Neural cell (in vitro differentiated cells): ENCODE results near the gene GSTM5.

ENCODE experiments used
- CTCF ChIP-seq: fragments of 450-650 bp; IDR thresholded peaks from 2 replicates; pipeline ENCODE4 v1.5.1; 2014; ENCODE audit warnings: antibody characterized with exemption, mild to moderate bottlenecking, moderate library complexity; ENCODE audit not compliant: poor library complexity, severe bottlenecking
- EP300 ChIP-seq: fragments of 450-650 bp; conservative IDR thresholded peaks from 2 replicates; pipeline ENCODE4 v1.6.1; 2014; ENCODE audit warnings: antibody characterized with exemption, mild to moderate bottlenecking, moderate library complexity; ENCODE audit not compliant: poor library complexity, severe bottlenecking
- EZH2 ChIP-seq: fragments of 200-600, 300-800 bp; shearing (Covaris generic), sonication (generic); IDR thresholded peaks from 2 replicates; pipeline ENCODE4 v1.6.1; 2014; ENCODE audit warnings: antibody characterized with exemption, low read length, borderline replicate concordance, mild to moderate bottlenecking; ENCODE audit not compliant: insufficient read depth, poor library complexity, severe bottlenecking
- MXI1 ChIP-seq: fragments of 450-650 bp; conservative IDR thresholded peaks from 2 replicates; pipeline ENCODE4 v1.6.1; 2014; ENCODE audit warnings: antibody characterized with exemption, mild to moderate bottlenecking; ENCODE audit not compliant: poor library complexity, severe bottlenecking
- POLR2AphosphoS5 ChIP-seq: IDR thresholded peaks from 2 replicates; pipeline ENCODE4 v1.6.1; 2012
- RAD21 ChIP-seq: fragments of 450-650 bp; conservative IDR thresholded peaks from 2 replicates; pipeline ENCODE4 v1.6.1; 2014; ENCODE audit warnings: antibody characterized with exemption, mild to moderate bottlenecking, moderate library complexity
- REST ChIP-seq: IDR thresholded peaks from 2 replicates; pipeline ENCODE4 v1.6.1; 2012; ENCODE audit warnings: borderline replicate concordance
- SMC3 ChIP-seq: fragments of 450-650 bp; conservative IDR thresholded peaks from 2 replicates; pipeline ENCODE4 v1.6.1; 2014; ENCODE audit warnings: antibody characterized with exemption, mild to moderate bottlenecking, moderate library complexity; ENCODE audit not compliant: poor library complexity
- TAF1 ChIP-seq: IDR thresholded peaks from 2 replicates; pipeline ENCODE4 v1.6.1; 2012; ENCODE audit warnings: low read depth

GRCh38 chr1:109762039-109762585, 50.1 kb downstream of the GSTM5 start:
- TF ChIP-seq CTCF = no peak
- no peak for TF ChIP-seq RAD21
- TF ChIP-seq TAF1 = no peak
- TF ChIP-seq REST = no peak
- TF ChIP-seq EZH2 = no peak
- no peak for TF ChIP-seq POLR2AphosphoS5
- TF ChIP-seq MXI1 = no peak
- TF ChIP-seq EP300 = no peak
- TF ChIP-seq SMC3 = no peak
